K562 (cell line): ENCODE measurements around the gene TARBP1. TPM values are rescaled to one million over a fixed set of nuclear protein-coding genes. Genes with fewer than 3 reads are reported as not detected.

Experiments
- ATF4 ChIP-seq: fragments of 450-650 bp; formaldehyde crosslinking; IDR thresholded peaks from 2 replicates; pipeline ENCODE4 v1.4.0; 2022; ENCODE audit warnings: mild to moderate bottlenecking, moderate library complexity
- GTF3C2 ChIP-seq: IDR thresholded peaks from 3 replicates; pipeline ENCODE4 v1.6.1; 2011; ENCODE audit warnings: borderline replicate concordance, mild to moderate bottlenecking, moderate library complexity; ENCODE audit not compliant: insufficient read length; ENCODE audit errors: extremely low read depth
- MYNN ChIP-seq, 2 experiments: sonication (generic); formaldehyde crosslinking in 1 of 2; IDR thresholded peaks; 2 replicates each; pipeline versions ENCODE4 v1.5.0 to v1.6.1; 2016 to 2020; ENCODE audit warnings: antibody characterized with exemption in 1 of 2, missing genetic modification reagents in 1 of 2
- NFIX ChIP-seq: fragments of 250-450 bp; sonication (Bioruptor Pico); IDR thresholded peaks from 2 replicates; pipeline ENCODE4 v1.4.0; 2020; ENCODE audit warnings: low read depth, mild to moderate bottlenecking, moderate library complexity
- PHB ChIP-seq: fragments of 250-450 bp; sonication (Bioruptor Pico); IDR thresholded peaks from 2 replicates; pipeline ENCODE4 v1.5.0; 2021
- PHF21A ChIP-seq: fragments of 450-650 bp; IDR thresholded peaks from 2 replicates; pipeline ENCODE4 v1.6.1; 2017; ENCODE audit warnings: low read depth, borderline replicate concordance
- SP1 ChIP-seq: sonication (generic); formaldehyde crosslinking; IDR thresholded peaks from 2 replicates; pipeline ENCODE4 v1.8.1; 2022; ENCODE audit warnings: mild to moderate bottlenecking, missing genetic modification reagents
- U2AF1 ChIP-seq: fragments of 200-400 bp; formaldehyde crosslinking; optimal IDR thresholded peaks from 2 replicates; pipeline ENCODE3; 2017; ENCODE audit warnings: mild to moderate bottlenecking, low read depth, low read length, moderate library complexity
- ZNF239 ChIP-seq: fragments of 250-450 bp; sonication (Bioruptor Pico); IDR thresholded peaks from 2 replicates; pipeline ENCODE4 v1.4.0; 2020; ENCODE audit warnings: mild to moderate bottlenecking
- ZNF318 ChIP-seq, 2 experiments: fragments of 450-650 bp; IDR thresholded peaks; 2 replicates each; pipeline ENCODE4 v1.6.1; 2016; ENCODE audit warnings: mild to moderate bottlenecking in 2 of 2, borderline replicate concordance in 1 of 2, low read depth in 1 of 2, moderate library complexity in 1 of 2
- polyA plus RNA-seq, 8 experiments: library from polyadenylated mRNA; depleted of rRNA in 4 of 8; stranded (reverse) in 5 of 8; unstranded in 3 of 8; fragments of >200 nt; fragmentation: Nextera tagmentation in 2 of 8; fragmentation: Illumina TruSeq in 1 of 8; extraction: Ambion mirVana in 2 of 8; extraction: Trizol in 1 of 8; gene quantifications; 2 replicates each; pipeline versions ENCODE4 v1.2.1 to v1.2.3, GENCODE V29; 2011 to 2014; ENCODE audit warnings: inconsistent platforms in 1 of 8, missing spikeins in 1 of 8
- total RNA-seq, 7 experiments: library from RNA; depleted of rRNA in 6 of 7; stranded (reverse); fragments of >200 nt in 6 of 7; fragmentation: Illumina TruSeq in 2 of 7; extraction: Trizol in 2 of 7; gene quantifications; 2 replicates each; pipeline versions ENCODE4 v1.2.1 to v1.2.3, GENCODE V29; 2011 to 2021; ENCODE audit warnings: low replicate concordance in 1 of 7
- TF ChIP-seq, protein P1 (sequence below): fragments of 450-650 bp; conservative IDR thresholded peaks from 2 replicates; pipeline ENCODE4 v1.6.1; 2016; ENCODE audit warnings: missing genetic modification characterization, low read depth, mild to moderate bottlenecking, missing compliant biosample characterization, moderate library complexity
- TF ChIP-seq, protein P2 (sequence below): sonication (generic); formaldehyde crosslinking; IDR thresholded peaks from 2 replicates; pipeline ENCODE4 v1.9.0; 2022; ENCODE audit warnings: mild to moderate bottlenecking, missing genetic modification reagents

Gene TARBP1
- total and polyA plus RNA-seq, 9 of the 15 experiments (the other 6 are each of a cell fraction or from before 2014, with no cell fraction given), result 8.8 to 48.0 (median 22.9) TPM

DNA sequence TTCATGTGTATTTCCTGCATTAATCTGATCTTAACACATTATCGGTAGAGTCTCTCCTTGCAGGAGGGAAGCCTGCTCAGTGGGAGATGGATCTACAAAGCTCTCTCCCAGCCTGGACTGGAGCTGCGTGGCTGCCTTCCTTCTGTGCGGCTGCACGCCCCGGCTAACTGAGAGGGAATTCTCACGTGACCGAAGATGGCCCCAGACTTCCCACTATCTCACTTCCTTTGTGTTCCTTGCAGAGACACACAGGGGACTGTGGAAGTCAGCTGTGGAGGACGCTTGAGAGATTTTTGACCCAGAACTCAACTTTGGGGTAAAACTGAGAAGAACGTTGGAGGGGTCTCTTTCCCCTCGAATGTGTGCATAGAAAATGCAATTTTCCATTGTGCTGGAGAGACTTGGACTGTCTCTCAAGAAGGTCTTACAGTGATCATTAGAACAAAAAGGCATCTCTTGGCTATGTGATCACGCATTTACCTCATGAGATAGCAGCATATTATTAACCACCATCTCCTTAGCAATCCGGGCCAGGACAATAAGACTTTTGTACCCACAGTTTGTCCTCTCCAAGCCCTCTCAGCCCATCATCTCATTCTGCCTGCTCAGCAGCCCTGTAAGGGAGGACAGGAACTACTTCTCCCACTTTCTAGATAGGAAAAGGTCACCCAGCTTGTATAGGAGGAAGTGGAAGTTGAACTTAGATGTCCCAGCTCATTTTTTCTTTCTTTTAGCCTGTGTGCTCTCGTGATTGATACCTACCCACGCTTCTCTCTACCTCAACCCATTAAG is 49.3 kb upstream of the TARBP1 start (continued):
- TF ChIP-seq, protein P1, sequence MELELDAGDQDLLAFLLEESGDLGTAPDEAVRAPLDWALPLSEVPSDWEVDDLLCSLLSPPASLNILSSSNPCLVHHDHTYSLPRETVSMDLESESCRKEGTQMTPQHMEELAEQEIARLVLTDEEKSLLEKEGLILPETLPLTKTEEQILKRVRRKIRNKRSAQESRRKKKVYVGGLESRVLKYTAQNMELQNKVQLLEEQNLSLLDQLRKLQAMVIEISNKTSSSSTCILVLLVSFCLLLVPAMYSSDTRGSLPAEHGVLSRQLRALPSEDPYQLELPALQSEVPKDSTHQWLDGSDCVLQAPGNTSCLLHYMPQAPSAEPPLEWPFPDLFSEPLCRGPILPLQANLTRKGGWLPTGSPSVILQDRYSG (tag), result no peak; the same call in 1 of the 2 replicates
- TF ChIP-seq PHF21A, result no peak
- TF ChIP-seq U2AF1, result no peak
- TF ChIP-seq MYNN (IDR thresholded peaks at IDR 0.05), result no peak
- TF ChIP-seq MYNN (CRISPR knock-in tag; IDR thresholded peaks at IDR 0.05), result no peak
- TF ChIP-seq ZNF239 (CRISPR knock-in tag), result peak; percentile 19; the same call in 1 of the 2 replicates
- peak; percentile 53; the same call in 1 of the 2 replicates for TF ChIP-seq ATF4 (CRISPR knock-in tag)
- no peak for TF ChIP-seq PHB
- no peak for TF ChIP-seq GTF3C2
- TF ChIP-seq, protein P2, sequence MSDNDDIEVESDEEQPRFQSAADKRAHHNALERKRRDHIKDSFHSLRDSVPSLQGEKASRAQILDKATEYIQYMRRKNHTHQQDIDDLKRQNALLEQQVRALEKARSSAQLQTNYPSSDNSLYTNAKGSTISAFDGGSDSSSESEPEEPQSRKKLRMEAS (CRISPR knock-in tag), result peak; percentile 68
- TF ChIP-seq NFIX (CRISPR knock-in tag), result no peak
- 0 out of 4 replicates have a peak, but pooled peaks of 1 of the 2 experiments have one; percentile 19 for TF ChIP-seq ZNF318 (IDR thresholded peaks at IDR 0.05; ENCODE audit: borderline replicate concordance in 1 of 2, low read depth in 1 of 2)
- TF ChIP-seq SP1 (CRISPR knock-in tag), result no peak; the same call in 1 of the 2 replicates
